ENCODE measurements around the gene ACE. TPM values are rescaled to one million over a fixed set of nuclear protein-coding genes. Genes with fewer than 3 reads are reported as not detected.

The ACE gene
- total RNA-seq, 1 donor from 2014 or later, result 44.8 TPM

GRCh38 chr17:63443053-63443452, 33.8 kb upstream of the ACE start:
- Mint-ChIP-seq H3K36me3 (ENCODE audit: low read depth, unreplicated experiment) (no peaks in the 10 kb centered on the region), H3K27ac (ENCODE audit: unreplicated experiment) (no peak overlapping the region), H3K27me3 (ENCODE audit: unreplicated experiment) (peaks cover 28% of the 10 kb centered on the region), H3K9me3 (ENCODE audit: unreplicated experiment) (no peaks in the 10 kb centered on the region), H3K4me1 (ENCODE audit: unreplicated experiment) (peaks cover 52% of the 10 kb centered on the region), H3K4me3 (ENCODE audit: unreplicated experiment) (no peak overlapping the region)
- DNase-seq (ENCODE audit: low spot score), result no peak
- no peak for TF ChIP-seq CTCF (IDR thresholded peaks at IDR 0.05; ENCODE audit: unreplicated experiment)

GRCh38 chr17:63444457-63444856, 32.4 kb upstream of the ACE start:
- H3K27ac Mint-ChIP-seq (ENCODE audit: unreplicated experiment), result no peak overlapping the region
- H3K9me3 Mint-ChIP-seq (ENCODE audit: unreplicated experiment), result no peaks in the 10 kb centered on the region
- no peak for DNase-seq (ENCODE audit: low spot score)
- peak overlapping the region; percentile 87 for H3K4me3 Mint-ChIP-seq (ENCODE audit: unreplicated experiment)
- H3K27me3 Mint-ChIP-seq (ENCODE audit: unreplicated experiment), result peaks cover 29% of the 10 kb centered on the region
- H3K4me1 Mint-ChIP-seq (ENCODE audit: unreplicated experiment), result peaks cover 54% of the 10 kb centered on the region
- no peak for TF ChIP-seq CTCF (IDR thresholded peaks at IDR 0.05; ENCODE audit: unreplicated experiment)
- no peaks in the 10 kb centered on the region for H3K36me3 Mint-ChIP-seq (ENCODE audit: low read depth, unreplicated experiment)

- peak overlapping the region; percentile 87 for H3K4me3 Mint-ChIP-seq (ENCODE audit: unreplicated experiment)
- H3K9me3 Mint-ChIP-seq (ENCODE audit: unreplicated experiment), result no peaks in the 10 kb centered on the region
- no peak for DNase-seq (ENCODE audit: low spot score)
- peak overlapping the region; percentile 40 for H3K27ac Mint-ChIP-seq (ENCODE audit: unreplicated experiment)
- peaks cover 27% of the 10 kb centered on the region for H3K27me3 Mint-ChIP-seq (ENCODE audit: unreplicated experiment)
- peaks cover 52% of the 10 kb centered on the region for H3K4me1 Mint-ChIP-seq (ENCODE audit: unreplicated experiment)
- H3K36me3 Mint-ChIP-seq (ENCODE audit: low read depth, unreplicated experiment), result peaks cover 2% of the 10 kb centered on the region
- no peak for TF ChIP-seq CTCF (IDR thresholded peaks at IDR 0.05; ENCODE audit: unreplicated experiment)
Measured at GRCh38 chr17:63445065-63445464, 31.8 kb upstream of the ACE start.

GRCh38 chr17:63445571-63445953, 31.3 kb upstream of the ACE start:
- Mint-ChIP-seq H3K27ac (ENCODE audit: unreplicated experiment) (peak overlapping the region; percentile 40), H3K27me3 (ENCODE audit: unreplicated experiment) (peaks cover 24% of the 10 kb centered on the region), H3K9me3 (ENCODE audit: unreplicated experiment) (no peaks in the 10 kb centered on the region), H3K4me3 (ENCODE audit: unreplicated experiment) (peak overlapping the region; percentile 87), H3K36me3 (ENCODE audit: low read depth, unreplicated experiment) (peaks cover 3% of the 10 kb centered on the region), H3K4me1 (ENCODE audit: unreplicated experiment) (peaks cover 52% of the 10 kb centered on the region)
- TF ChIP-seq CTCF (IDR thresholded peaks at IDR 0.05; ENCODE audit: unreplicated experiment), result no peak
- DNase-seq (ENCODE audit: low spot score), result no peak

GRCh38 chr17:63445954-63446752, 30.7 kb upstream of the ACE start, which contains the start of gene CYB561:
Gene CYB561, minus strand, starts transcription at chr17:63446306. Its CDS starts 8,759 bp downstream, at chr17:63437547.
- Mint-ChIP-seq H3K4me1 (ENCODE audit: unreplicated experiment) (peaks cover 49% of the 10 kb centered on the region), H3K4me3 (ENCODE audit: unreplicated experiment) (peak within 1 kb of the TSS; percentile 87), H3K36me3 (ENCODE audit: low read depth, unreplicated experiment) (peaks cover 3% of the 10 kb centered on the region), H3K27ac (ENCODE audit: unreplicated experiment) (peak within 1 kb of the TSS; percentile 97), H3K9me3 (ENCODE audit: unreplicated experiment) (no peaks in the 10 kb centered on the region), H3K27me3 (ENCODE audit: unreplicated experiment) (peaks cover 24% of the 10 kb centered on the region)
- DNase-seq (ENCODE audit: low spot score), result peak; percentile 77
- peak; percentile 79 for TF ChIP-seq CTCF (IDR thresholded peaks at IDR 0.05; ENCODE audit: unreplicated experiment)

All from endothelial cell (in vitro differentiated cells).